ENCODE data around the gene SYT13.
"Not testable (repeated sequence)": the region's sequence is repeated elsewhere in the genome, so short reads cannot be mapped to it uniquely, and the experiment has no call there.

SYT13 gene

GRCh38 chr11:45314900-45315299 is 28.8 kb upstream of the SYT13 start:
- DNase-seq (ENCODE audit: low read depth, low spot score), result no peak
- no peak overlapping the region for H3K27ac ChIP-seq

DNA sequence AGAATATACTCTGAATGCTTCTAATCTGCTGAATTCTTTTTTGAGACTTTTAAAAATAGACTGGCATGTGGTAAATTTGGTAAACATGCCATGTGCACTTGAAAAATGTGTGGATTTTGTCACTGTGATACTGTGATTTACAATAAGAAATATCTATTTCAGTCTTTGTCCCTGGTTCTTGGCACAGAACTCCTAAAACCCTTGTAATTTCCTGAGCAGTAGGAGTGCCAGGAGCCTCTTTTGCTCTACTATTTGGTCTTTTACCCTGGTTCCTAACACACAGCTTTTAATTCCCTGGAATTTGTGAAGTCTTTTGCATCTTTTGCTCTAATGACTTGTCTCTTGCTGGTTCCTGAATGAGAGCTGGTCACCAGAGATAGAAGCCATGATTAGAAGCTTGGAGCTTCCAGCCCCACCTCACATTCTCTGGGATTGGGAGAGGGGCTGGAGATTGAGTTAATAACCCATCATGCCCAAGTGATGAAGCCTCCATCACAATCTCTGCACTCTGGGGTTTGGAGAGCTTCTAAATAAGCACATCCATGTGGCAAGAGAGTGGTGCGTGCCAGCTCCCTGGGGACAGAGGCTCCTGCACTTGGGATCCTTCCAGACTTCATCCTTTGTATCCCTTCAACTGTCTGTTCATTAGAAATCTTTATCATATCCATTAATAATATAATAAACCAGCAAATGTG is 27.2 kb upstream of the SYT13 start:
- H3K27ac ChIP-seq, result no peak overlapping the region
- DNase-seq (ENCODE audit: low read depth, low spot score), result no peak

DNA sequence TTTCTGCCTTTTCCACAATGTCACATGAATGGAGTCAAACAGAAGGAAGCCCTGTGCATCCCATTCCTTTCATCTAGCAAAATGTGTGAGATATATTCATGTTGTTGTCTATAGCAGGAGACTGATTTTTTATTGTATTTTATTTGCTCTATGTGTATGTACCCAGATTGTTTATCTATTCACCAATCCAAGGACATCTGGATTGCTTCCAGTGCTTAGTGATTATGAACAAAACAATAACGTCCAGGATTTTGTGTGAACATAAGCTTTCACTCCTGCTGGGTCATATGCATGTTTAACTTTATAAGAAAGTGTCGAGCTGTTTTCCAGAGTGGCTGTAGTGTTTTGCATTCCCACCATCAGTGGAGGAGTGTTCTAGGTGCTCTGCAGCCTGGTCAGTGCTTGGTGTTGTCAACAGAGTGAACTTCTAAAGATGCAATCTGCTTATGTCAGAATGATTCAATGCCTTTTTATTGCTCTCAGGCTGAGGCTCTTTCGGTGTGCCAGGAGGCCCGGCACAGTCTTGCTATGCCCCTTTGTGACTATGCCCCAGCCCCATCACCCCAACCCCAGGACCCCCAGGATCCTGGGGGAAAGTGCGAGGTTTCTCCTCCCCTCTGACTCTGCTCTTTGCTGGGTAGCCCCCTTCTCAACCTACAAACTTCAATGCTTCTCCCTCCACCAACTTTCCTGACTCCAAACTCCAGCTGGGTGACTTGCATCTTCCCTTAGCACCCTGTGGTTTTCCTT is 19.9 kb upstream of the SYT13 start:
- H3K27ac ChIP-seq, result no peak overlapping the region
- DNase-seq (ENCODE audit: low read depth, low spot score), result no peak

- DNase-seq (ENCODE audit: low read depth, low spot score), result no peak
- no peak overlapping the region for H3K27ac ChIP-seq
These were observed 18.8 kb upstream of the SYT13 start for GRCh38 chr11:45304992-45305335.

DNA sequence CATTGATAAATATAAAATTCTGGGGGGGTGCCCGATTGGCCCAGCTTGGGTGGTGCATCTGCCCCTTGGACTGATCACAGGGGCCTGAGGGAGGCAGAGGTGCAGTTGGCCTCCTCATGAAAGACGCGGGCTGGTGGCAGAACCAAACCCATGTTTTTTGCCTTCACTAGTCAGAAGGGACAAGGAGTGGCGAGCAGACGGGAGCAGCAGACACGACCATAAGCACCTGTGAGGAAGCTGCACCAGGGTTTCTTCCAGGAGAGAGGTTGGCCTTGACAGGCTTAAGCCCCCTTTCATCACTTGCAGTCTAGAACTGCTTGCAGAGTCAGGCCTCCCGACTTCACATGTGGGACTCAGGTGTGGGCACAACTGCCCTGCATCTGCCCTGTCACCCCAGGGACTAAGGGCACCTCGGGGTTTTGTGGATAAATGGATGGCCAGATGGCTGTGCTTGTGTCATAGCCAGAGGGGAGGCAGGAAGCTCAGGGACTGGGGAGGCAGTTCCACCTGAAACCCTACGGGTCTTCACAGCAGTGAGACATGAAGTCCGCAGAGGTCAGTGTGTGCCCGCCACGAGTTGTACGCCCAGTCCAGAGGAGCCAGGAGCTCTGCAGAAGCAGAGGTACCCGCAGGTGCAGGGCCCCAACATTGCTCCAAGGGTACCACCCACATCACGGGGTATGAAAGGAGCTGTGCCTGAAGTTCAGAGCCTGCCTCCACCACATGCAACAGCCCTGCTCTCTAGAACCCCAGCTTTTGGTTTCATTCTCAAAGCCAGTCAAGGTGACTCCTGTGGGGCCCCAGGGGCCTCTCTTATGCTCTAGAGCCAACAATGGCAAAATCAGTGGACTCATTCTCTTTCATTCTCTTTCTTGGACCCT is 18.2 kb upstream of the SYT13 start:
- DNase-seq (ENCODE audit: low read depth, low spot score), result no peak
- no peak overlapping the region for H3K27ac ChIP-seq

GRCh38 chr11:45303316-45303715 is 17.2 kb upstream of the SYT13 start:
- no peak for DNase-seq (ENCODE audit: low read depth, low spot score)
- H3K27ac ChIP-seq, result no peak overlapping the region

- DNase-seq (ENCODE audit: low read depth, low spot score), result no peak
- H3K27ac ChIP-seq, result no peak overlapping the region
These were observed 15.6 kb upstream of the SYT13 start for GRCh38 chr11:45301537-45302246.

DNA sequence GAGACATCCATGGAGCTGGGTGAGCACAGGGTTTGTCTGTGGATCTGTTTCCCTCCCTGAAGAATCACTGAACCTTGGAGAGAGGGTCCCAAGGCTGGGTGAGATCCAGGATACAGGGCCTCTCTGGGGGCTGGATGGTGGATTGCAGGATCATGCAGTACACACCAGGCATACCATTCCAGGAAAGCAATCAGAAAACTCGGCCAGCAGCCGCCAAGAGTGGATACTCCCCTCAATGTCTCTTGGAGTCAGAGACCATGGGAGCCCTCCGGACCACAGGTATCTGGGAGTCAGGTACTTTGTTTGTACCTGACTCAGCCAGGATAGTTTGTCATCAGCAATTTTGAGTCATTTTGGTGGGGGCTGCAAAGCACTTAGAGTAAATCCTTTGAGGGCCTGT is 14.6 kb upstream of the SYT13 start:
- DNase-seq (ENCODE audit: low read depth, low spot score), result no peak
- H3K27ac ChIP-seq, result no peak overlapping the region

DNA sequence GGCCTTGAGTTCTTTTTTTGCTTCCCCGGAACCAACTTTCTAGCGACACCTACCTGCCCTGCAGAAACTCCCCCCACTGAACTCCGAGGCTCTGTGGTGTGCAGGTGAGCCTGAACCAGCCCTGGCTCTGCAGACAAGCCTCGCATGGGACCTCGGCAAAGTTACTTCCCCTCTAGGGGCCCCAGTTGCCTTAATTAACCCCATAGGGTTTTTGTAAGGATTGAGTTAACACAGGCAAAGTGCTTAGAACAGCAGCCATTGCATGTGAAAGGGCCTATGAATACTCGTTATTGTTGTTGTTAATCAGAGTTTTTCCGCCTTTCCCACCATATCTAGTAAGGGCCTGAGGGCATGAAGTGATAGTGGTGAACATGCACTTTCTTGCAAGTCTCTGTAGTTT is 12.6 kb upstream of the SYT13 start:
- no peak overlapping the region for H3K27ac ChIP-seq
- DNase-seq (ENCODE audit: low read depth, low spot score), result no peak

DNA sequence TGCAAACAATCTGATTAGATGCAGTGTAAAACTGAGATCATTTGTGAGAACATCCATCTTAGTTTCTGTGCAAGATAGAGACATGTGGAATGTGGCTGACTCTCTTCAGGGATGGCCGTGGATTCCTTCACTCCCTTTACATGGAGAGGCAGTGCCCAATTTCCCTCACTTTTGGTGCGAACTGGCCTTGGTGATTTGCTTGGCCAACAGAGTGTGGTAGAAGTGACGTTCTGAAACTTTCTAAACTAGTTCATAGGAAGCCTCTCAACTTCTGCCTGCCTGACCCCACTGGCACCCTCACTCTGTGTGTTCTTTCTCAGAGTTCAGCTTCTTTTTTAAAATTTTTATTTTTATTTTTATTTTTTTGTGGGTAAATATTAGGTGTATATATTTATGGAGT is 9.9 kb upstream of the SYT13 start:
- no peak overlapping the region for H3K27ac ChIP-seq
- no peak for DNase-seq (ENCODE audit: low read depth, low spot score)

- no peak overlapping the region for H3K27ac ChIP-seq
- DNase-seq (ENCODE audit: low read depth, low spot score), result no peak
These were observed 8.4 kb upstream of the SYT13 start for GRCh38 chr11:45294499-45294898.

DNA sequence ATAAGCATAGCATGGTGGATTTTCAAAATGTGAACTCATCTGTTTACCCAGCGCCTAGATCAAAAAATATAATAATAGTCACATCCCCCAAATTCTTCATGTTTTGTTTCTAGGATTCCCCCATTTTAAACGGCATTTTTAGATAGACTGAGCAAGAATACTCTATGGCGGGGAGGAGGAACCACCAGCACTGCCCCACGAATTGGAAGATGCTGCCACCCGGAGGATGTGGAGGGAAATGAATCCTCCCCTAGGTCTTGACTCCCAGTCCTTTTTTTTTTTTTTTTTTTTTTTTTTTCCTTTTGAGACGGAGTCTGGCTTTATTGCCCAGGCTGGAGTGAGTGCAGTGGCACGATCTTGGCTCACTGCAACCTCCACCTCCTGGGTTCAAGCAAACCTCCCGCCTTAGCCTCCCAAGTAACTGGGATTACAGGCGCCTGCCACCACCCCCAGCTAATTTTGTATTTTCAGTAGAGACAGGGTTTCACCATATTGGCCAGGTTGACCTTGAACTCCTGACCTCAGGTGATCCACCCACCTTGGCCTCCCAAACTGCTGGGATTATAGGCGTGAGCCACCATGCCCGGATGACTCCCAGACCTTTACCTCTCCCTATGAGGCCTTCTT is 7.5 kb upstream of the SYT13 start:
- H3K27ac ChIP-seq; DNase-seq (ENCODE audit: low read depth, low spot score): not testable (repeated sequence)

- no peak overlapping the region for H3K27ac ChIP-seq
- DNase-seq (ENCODE audit: low read depth, low spot score), result no peak
These were observed 4.4 kb upstream of the SYT13 start for GRCh38 chr11:45290586-45290985.

- DNase-seq (ENCODE audit: low read depth, low spot score), result no peak
- no peak overlapping the region for H3K27ac ChIP-seq
These were observed 3.2 kb upstream of the SYT13 start for GRCh38 chr11:45289369-45289768.

DNA sequence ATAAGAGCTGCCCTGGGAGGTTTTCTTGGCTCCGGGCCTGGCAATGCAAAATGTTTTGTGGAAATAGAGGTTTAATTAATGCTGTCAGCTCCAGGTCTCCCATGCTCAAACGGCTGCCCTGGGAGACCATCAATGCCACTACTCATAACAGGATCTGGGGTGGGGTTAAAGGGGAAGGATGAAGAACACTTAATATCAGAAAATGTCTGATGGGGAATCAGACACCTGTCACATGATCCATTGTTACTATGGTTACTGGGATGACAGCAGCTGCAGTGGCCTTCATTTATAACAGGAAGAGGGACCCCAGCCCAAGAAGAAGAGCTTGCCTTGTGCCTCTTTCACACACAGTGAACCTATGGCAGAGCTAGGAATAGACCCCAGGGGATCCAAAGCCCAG is 2.2 kb upstream of the SYT13 start:
- no peak overlapping the region for H3K27ac ChIP-seq
- DNase-seq (ENCODE audit: low read depth, low spot score), result no peak

GRCh38 chr11:45287316-45287903 is 1.3 kb upstream of the SYT13 start:
- H3K27ac ChIP-seq, result no peak overlapping the region
- DNase-seq (ENCODE audit: low read depth, low spot score), result no peak

DNA sequence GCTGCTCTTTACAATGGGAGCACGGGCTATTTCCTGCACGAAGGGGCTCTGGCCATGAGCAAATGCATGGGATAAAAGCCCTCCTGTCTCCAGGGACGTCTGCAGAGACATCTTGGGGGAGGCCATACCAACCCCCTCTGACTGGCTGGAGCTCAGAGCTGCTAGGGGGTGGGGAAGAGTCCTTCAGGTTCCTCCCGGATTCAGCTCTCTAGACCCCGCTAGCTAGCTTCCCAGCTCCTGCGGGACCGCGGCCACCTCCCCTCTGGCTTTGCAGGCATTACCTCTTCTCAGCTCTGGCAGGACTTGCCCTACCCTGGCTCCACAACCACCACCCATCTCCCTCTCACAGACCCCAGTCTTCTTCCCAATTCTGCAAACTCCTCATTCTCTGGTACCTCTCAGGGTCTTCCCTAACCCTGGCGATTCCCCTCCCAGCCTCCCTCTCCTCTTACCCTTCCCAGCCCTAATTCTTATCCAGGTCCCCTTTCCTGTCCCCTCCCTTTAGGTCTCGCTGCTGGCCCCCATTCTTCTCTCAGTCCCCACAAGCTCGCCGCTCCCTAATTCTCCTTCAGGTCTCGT is 802 bp downstream of the SYT13 start:
- DNase-seq (ENCODE audit: low read depth, low spot score), result no peak
- H3K27ac ChIP-seq, result no peak overlapping the region

- no peak for DNase-seq (ENCODE audit: low read depth, low spot score)
- H3K27ac ChIP-seq, result no peak overlapping the region
These were observed 4.1 kb downstream of the SYT13 start for GRCh38 chr11:45282081-45282480.

DNA sequence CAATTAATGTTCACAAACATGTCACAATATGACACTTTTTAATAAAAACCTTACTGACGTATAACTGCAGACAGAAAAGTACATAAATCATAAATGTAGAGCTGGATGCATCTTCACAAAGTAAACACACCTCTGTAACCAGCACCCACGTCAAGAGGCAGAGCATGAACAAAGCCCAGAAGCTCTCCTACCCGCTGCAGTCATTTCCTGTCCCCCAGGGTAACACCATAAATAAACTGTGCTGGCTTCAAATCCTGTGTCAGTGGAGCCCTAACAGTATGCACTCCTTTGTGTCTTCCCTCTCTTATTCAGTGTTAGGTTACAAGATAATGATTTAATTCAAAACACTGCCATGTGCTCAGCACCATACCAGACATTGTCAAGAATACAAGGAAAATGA is 5.7 kb downstream of the SYT13 start:
- no peak overlapping the region for H3K27ac ChIP-seq
- DNase-seq (ENCODE audit: low read depth, low spot score), result no peak

All from epithelial cell of prostate (primary cell).